ENCODE data around the gene XAF1. TPM values are rescaled to one million over a fixed set of nuclear protein-coding genes. Genes with fewer than 3 reads are reported as not detected.

XAF1 gene
- total and polyA plus RNA-seq, 2 experiments from 2014 or later = not detected

GRCh38 chr17:6782244-6782643 is 26.4 kb downstream of the XAF1 start (continued):
- TF ChIP-seq ZNF462 (CRISPR knock-in tag; IDR thresholded peaks at IDR 0.05) (no peak), EZH2 (IDR thresholded peaks at IDR 0.05; ENCODE audit: low read depth, unreplicated experiment) (no peak), STAT1 (IDR thresholded peaks at IDR 0.05; ENCODE audit: unreplicated experiment) (no peak), POLR2AphosphoS5 (IDR thresholded peaks at IDR 0.05; ENCODE audit: low read depth) (no peak), NANOG (IDR thresholded peaks at IDR 0.05; ENCODE audit: borderline replicate concordance) (no peak)

GRCh38 chr17:6786618-6787017 is 30.8 kb downstream of the XAF1 start:
- Mint-ChIP-seq H3K4me1 (no peaks in the 10 kb centered on the region), H3K9me3 (no peaks in the 10 kb centered on the region), H3K36me3 (ENCODE audit: low read depth) (no peaks in the 10 kb centered on the region), H3K4me3 (no peak overlapping the region), H3K27me3 (ENCODE audit: insufficient read depth, low read depth, poor library complexity) (peaks cover 2% of the 10 kb centered on the region), H3K27ac (no peak overlapping the region)
- no peaks in the 10 kb centered on the region for H4K20me1 ChIP-seq (replicated peaks; ENCODE audit: insufficient read depth)
- no peaks in the 10 kb centered on the region for H3K36me3 ChIP-seq (ENCODE audit: insufficient read depth)
- no peaks in the 10 kb centered on the region for H3K9me2 ChIP-seq (ENCODE audit: insufficient read depth)
- H3F3A ChIP-seq (replicated peaks; ENCODE audit: low read depth) = no peaks in the 10 kb centered on the region
- no peaks in the 10 kb centered on the region for H3K79me2 ChIP-seq (replicated peaks; ENCODE audit: insufficient read depth)
- H3K27ac ChIP-seq (ENCODE audit: low read depth) = no peak overlapping the region
- H3K4me2 ChIP-seq = no peak overlapping the region
- ATAC-seq (no peak), DNase-seq (ENCODE audit: low spot score) (no peak)
- H3K4me3 ChIP-seq = no peak overlapping the region
- H3K27me3 ChIP-seq (ENCODE audit: insufficient read depth) = no peaks in the 10 kb centered on the region
- H3K4me1 ChIP-seq (ENCODE audit: insufficient read depth) = no peaks in the 10 kb centered on the region
- H2AFZ ChIP-seq = no peak overlapping the region; the same call in 1 of the 2 replicates
- TF ChIP-seq ZNF462 (CRISPR knock-in tag; IDR thresholded peaks at IDR 0.05) = no peak
- TF ChIP-seq EZH2phosphoT487 (IDR thresholded peaks at IDR 0.05; ENCODE audit: unreplicated experiment) = no peak
- TF ChIP-seq STAT1 (IDR thresholded peaks at IDR 0.05; ENCODE audit: unreplicated experiment) = no peak
